ENCODE measurements around the gene NUTM1.
"Not testable (repeated sequence)": the region's sequence is repeated elsewhere in the genome, so short reads cannot be mapped to it uniquely, and the experiment has no call there.

The NUTM1 gene

GRCh38 chr15:34380491-34380890, 37.4 kb downstream of the NUTM1 start:
- not testable (repeated sequence) for H3K4me1 Mint-ChIP-seq (ENCODE audit: low read depth in 2 of 2); ATAC-seq (replicated peaks); DNase-seq; H3K27ac Mint-ChIP-seq; H3K9me3 Mint-ChIP-seq; H3K36me3 Mint-ChIP-seq (ENCODE audit: insufficient read depth); H3K27me3 Mint-ChIP-seq; H3K4me3 Mint-ChIP-seq

GRCh38 chr15:34381829-34382521, 38.9 kb downstream of the NUTM1 start:
- H3K36me3 Mint-ChIP-seq (ENCODE audit: insufficient read depth); H3K27ac Mint-ChIP-seq; H3K4me1 Mint-ChIP-seq (ENCODE audit: low read depth in 2 of 2): not testable (repeated sequence)

GRCh38 chr15:34389594-34390086, 46.5 kb downstream of the NUTM1 start:
- H3K4me1 Mint-ChIP-seq (ENCODE audit: low read depth in 2 of 2); H3K36me3 Mint-ChIP-seq (ENCODE audit: insufficient read depth); H3K27me3 Mint-ChIP-seq; ATAC-seq (replicated peaks); H3K4me3 Mint-ChIP-seq; H3K9me3 Mint-ChIP-seq; DNase-seq; H3K27ac Mint-ChIP-seq: not testable (repeated sequence)

More at GRCh38 chr15:34381829-34382521, 38.9 kb downstream of the NUTM1 start:
- H3K27me3 Mint-ChIP-seq; H3K4me3 Mint-ChIP-seq; DNase-seq; ATAC-seq (replicated peaks); H3K9me3 Mint-ChIP-seq: not testable (repeated sequence)

- not testable (repeated sequence) for H3K4me1 Mint-ChIP-seq (ENCODE audit: low read depth in 2 of 2); H3K36me3 Mint-ChIP-seq (ENCODE audit: insufficient read depth); H3K27me3 Mint-ChIP-seq; ATAC-seq (replicated peaks); H3K4me3 Mint-ChIP-seq; H3K27ac Mint-ChIP-seq; H3K9me3 Mint-ChIP-seq; DNase-seq
Measured at GRCh38 chr15:34392981-34393380, 49.9 kb downstream of the NUTM1 start.

- not testable (repeated sequence) for H3K27me3 Mint-ChIP-seq; H3K36me3 Mint-ChIP-seq (ENCODE audit: insufficient read depth); H3K4me1 Mint-ChIP-seq (ENCODE audit: low read depth in 2 of 2); H3K27ac Mint-ChIP-seq; H3K9me3 Mint-ChIP-seq; H3K4me3 Mint-ChIP-seq; DNase-seq
- peak; percentile 70 for ATAC-seq (replicated peaks)
Measured at GRCh38 chr15:34397637-34398259, 54.6 kb downstream of the NUTM1 start.

GRCh38 chr15:34403160-34403598, 60.1 kb downstream of the NUTM1 start:
- DNase-seq; H3K9me3 Mint-ChIP-seq; H3K27me3 Mint-ChIP-seq; H3K36me3 Mint-ChIP-seq (ENCODE audit: insufficient read depth); H3K4me1 Mint-ChIP-seq (ENCODE audit: low read depth in 2 of 2); H3K27ac Mint-ChIP-seq; H3K4me3 Mint-ChIP-seq: not testable (repeated sequence)
- ATAC-seq (replicated peaks) = peak; percentile 51

- H3K9me3 Mint-ChIP-seq; H3K27ac Mint-ChIP-seq; H3K27me3 Mint-ChIP-seq; H3K4me3 Mint-ChIP-seq; H3K36me3 Mint-ChIP-seq (ENCODE audit: insufficient read depth); H3K4me1 Mint-ChIP-seq (ENCODE audit: low read depth in 2 of 2); DNase-seq: not testable (repeated sequence)
- peak; percentile 56 for ATAC-seq (replicated peaks)
Measured at GRCh38 chr15:34403899-34404298, 60.8 kb downstream of the NUTM1 start.
